MM.1S (cell line): ENCODE results near the gene VDAC2.

Source experiments
- EZH2 ChIP-seq: fragments of 300-600 bp; sonication (generic); optimal IDR thresholded peaks from 2 replicates; pipeline ENCODE3; 2017; ENCODE audit warnings: low read depth, mild to moderate bottlenecking, antibody characterized with exemption, low read length, mixed read lengths
- TF ChIP-seq, protein P1 (sequence below): fragments of 300-600 bp; sonication (generic); IDR thresholded peaks from 2 replicates; pipeline ENCODE4 v1.5.1; 2016; ENCODE audit warnings: antibody characterized with exemption, low read length, mixed read lengths

- TF ChIP-seq, protein P1, sequence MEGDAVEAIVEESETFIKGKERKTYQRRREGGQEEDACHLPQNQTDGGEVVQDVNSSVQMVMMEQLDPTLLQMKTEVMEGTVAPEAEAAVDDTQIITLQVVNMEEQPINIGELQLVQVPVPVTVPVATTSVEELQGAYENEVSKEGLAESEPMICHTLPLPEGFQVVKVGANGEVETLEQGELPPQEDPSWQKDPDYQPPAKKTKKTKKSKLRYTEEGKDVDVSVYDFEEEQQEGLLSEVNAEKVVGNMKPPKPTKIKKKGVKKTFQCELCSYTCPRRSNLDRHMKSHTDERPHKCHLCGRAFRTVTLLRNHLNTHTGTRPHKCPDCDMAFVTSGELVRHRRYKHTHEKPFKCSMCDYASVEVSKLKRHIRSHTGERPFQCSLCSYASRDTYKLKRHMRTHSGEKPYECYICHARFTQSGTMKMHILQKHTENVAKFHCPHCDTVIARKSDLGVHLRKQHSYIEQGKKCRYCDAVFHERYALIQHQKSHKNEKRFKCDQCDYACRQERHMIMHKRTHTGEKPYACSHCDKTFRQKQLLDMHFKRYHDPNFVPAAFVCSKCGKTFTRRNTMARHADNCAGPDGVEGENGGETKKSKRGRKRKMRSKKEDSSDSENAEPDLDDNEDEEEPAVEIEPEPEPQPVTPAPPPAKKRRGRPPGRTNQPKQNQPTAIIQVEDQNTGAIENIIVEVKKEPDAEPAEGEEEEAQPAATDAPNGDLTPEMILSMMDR, result no peak; the same call in 1 of the 2 replicates
- TF ChIP-seq EZH2, result no peak
Observed at GRCh38 chr10:75236178-75236825, 25.7 kb downstream of the VDAC2 start.
